ENCODE data around the gene RAB3D. TPM values are rescaled to one million over a fixed set of nuclear protein-coding genes. Genes with fewer than 3 reads are reported as not detected.
"Not testable (repeated sequence)": the region's sequence is repeated elsewhere in the genome, so short reads cannot be mapped to it uniquely, and the experiment has no call there.

RAB3D gene, protein sequence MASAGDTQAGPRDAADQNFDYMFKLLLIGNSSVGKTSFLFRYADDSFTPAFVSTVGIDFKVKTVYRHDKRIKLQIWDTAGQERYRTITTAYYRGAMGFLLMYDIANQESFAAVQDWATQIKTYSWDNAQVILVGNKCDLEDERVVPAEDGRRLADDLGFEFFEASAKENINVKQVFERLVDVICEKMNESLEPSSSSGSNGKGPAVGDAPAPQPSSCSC
- 9.2 TPM for polyA plus RNA-seq (2013, experiment 1 of 4)
- polyA plus RNA-seq (2013, experiment 2 of 4): 8.0 TPM
- polyA plus RNA-seq (2013, experiment 3 of 4): 3.5 TPM
- 4.3 TPM for polyA plus RNA-seq (2013, experiment 4 of 4)

DNA sequence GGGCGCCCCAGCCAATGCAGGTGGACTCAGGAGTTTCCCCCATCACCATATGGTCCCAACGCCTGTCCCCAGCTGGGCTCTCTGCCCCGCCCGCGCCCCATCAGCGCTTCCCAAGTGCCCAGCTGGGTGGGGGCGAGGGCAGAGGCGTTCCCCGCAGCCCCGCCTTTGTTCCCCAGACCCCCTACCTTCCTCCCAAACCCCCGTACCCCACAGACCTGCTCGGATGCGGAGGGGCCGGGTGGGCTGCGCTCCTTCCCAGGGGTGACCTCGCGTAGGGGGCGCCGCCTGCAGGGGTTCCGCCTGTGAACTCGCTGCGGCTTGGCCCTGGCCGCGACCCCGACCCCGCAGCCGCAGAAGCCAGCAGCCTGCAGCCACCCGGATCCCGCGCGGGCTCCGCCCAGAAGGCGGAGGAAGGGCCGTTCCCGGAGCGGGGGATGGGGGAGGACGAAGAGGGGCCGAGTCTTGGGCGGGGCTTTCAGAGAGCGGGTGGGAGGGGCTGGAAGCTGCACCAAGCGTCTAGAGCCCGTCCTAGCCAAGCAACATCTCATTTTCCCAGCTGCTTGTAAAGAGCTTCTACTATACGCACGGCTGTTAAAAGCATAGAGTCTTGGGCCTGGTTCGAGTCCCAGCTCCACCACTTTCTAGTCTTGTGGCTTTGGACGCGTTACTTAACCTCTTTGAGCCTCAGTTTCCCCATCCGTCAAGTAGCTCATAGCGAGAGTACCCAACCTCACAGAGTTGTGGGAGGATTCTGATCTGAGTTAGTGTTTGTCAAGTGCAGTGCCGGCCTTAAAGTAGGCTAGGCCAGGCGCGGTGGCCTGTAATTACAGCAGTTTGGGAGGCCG, at the start of gene RAB3D:
TSS of gene RAB3D (minus strand) at position 404 of the 845 bp plus-strand sequence. CDS start 2,258 bp downstream, outside the sequence.
- peaks cover 2% of the 10 kb centered on the region for H3K36me3 ChIP-seq (ENCODE audit: control insufficient read depth, insufficient read depth, low read length)
- no peaks in the 10 kb centered on the region for H3K9me3 ChIP-seq (ENCODE audit: control insufficient read depth, low read length)
- WGBS, 2 experiments: 11 to 12% methylated on average over 53 of the region's 53 CpGs
- H3K4me1 ChIP-seq (ENCODE audit: control insufficient read depth, insufficient read depth, low read length): no peaks in the 10 kb centered on the region
- peak within 1 kb of the TSS; percentile 57 for H3K4me3 ChIP-seq (ENCODE audit: insufficient read depth, low read depth, low read length)
- peaks cover 11% of the 10 kb centered on the region for H3K27me3 ChIP-seq (ENCODE audit: control insufficient read depth, insufficient read depth, low read length, poor library complexity, severe bottlenecking)
- H3K27ac ChIP-seq (ENCODE audit: insufficient read depth, low read depth, low read length, poor library complexity, severe bottlenecking): no peak within 1 kb of the TSS

DNA sequence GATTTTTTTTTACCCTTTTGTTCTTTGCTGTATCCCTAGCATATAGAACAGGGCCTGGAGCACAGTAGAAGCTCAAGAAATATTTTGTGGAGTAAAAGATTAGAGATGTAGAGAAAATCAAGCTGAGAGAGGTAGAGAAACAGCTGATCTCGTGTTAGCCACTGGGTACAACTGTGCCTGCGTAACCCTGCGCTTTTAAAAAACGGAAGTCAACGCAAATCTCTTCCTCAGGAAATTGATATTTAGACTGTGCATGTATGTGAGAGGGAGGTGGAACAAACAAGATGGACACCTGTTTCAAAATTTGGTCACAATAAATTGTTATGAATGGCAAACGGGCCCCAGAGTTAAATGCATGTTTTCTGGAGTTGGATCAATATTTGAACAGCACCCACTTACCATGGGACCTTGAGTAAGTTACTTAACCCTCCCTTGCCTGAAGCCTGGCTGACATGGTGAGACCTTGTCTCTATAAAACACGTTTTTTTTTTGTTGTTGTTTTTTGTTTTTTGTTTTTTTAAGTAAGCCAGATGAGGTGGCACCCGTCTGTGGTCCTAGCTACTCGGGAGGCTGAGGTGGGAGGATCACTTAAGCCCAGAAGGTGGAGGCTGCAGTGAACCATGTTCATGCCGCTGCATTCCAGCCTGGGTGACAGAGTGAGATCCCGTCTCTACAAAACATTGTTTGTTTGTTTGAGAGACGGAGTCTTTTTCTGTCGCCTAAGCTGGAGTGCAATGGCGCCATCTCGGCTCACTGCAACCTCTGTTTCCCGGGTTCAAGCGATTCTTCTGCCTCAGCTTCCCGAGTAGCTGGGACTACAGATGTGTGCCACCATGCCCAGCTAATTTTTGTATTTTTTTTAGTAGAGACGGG, 47.9 kb upstream of the RAB3D start:
- Histone ChIP-seq H3K36me3 (ENCODE audit: control insufficient read depth, insufficient read depth, low read length) (no peaks in the 10 kb centered on the region), H3K4me1 (ENCODE audit: control insufficient read depth, insufficient read depth, low read length) (peaks cover 7% of the 10 kb centered on the region), H3K27ac (ENCODE audit: insufficient read depth, low read depth, low read length, poor library complexity, severe bottlenecking) (no peak overlapping the region), H3K4me3 (ENCODE audit: insufficient read depth, low read depth, low read length) (no peak overlapping the region), H3K9me3 (ENCODE audit: control insufficient read depth, low read length) (no peaks in the 10 kb centered on the region), H3K27me3 (ENCODE audit: control insufficient read depth, insufficient read depth, low read length, poor library complexity, severe bottlenecking) (peaks cover 20% of the 10 kb centered on the region)
- WGBS, 2 experiments: 90% methylated on average over 19 of the region's 19 CpGs

DNA sequence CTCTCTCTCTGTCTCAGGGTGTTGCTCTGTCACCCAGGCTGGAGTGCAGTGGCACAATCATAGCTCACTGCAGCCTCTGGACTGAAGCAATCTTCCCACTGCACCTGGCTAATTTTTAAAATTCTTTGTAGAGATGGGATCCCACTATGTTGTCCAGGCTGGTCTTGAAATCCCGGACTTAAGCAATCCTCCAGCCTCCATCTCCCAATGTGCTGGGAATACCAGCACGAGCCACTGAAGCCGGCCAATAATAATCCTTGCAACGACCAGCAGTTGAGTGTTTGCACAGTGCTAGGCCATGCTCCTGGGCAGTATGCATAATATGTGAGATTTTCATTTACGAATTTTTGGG, 45.3 kb upstream of the RAB3D start:
- peaks cover 7% of the 10 kb centered on the region for H3K4me1 ChIP-seq (ENCODE audit: control insufficient read depth, insufficient read depth, low read length)
- H3K27ac ChIP-seq (ENCODE audit: insufficient read depth, low read depth, low read length, poor library complexity, severe bottlenecking): no peak overlapping the region
- H3K9me3 ChIP-seq (ENCODE audit: control insufficient read depth, low read length): no peaks in the 10 kb centered on the region
- no peak overlapping the region for H3K4me3 ChIP-seq (ENCODE audit: insufficient read depth, low read depth, low read length)
- H3K27me3 ChIP-seq (ENCODE audit: control insufficient read depth, insufficient read depth, low read length, poor library complexity, severe bottlenecking): peaks cover 27% of the 10 kb centered on the region
- H3K36me3 ChIP-seq (ENCODE audit: control insufficient read depth, insufficient read depth, low read length): no peaks in the 10 kb centered on the region
- 91 to 95% methylated on average over 5 of the region's 5 CpGs for WGBS, 2 experiments

- WGBS, 2 experiments: 1% methylated on average over 9 of the region's 9 CpGs
- Histone ChIP-seq H3K36me3 (ENCODE audit: control insufficient read depth, insufficient read depth, low read length) (no peaks in the 10 kb centered on the region), H3K4me3 (ENCODE audit: insufficient read depth, low read depth, low read length) (peak overlapping the region; percentile 44), H3K27me3 (ENCODE audit: control insufficient read depth, insufficient read depth, low read length, poor library complexity, severe bottlenecking) (peaks cover 27% of the 10 kb centered on the region), H3K9me3 (ENCODE audit: control insufficient read depth, low read length) (no peaks in the 10 kb centered on the region), H3K27ac (ENCODE audit: insufficient read depth, low read depth, low read length, poor library complexity, severe bottlenecking) (no peak overlapping the region), H3K4me1 (ENCODE audit: control insufficient read depth, insufficient read depth, low read length) (peaks cover 7% of the 10 kb centered on the region)
Observed at GRCh38 chr19:11383706-11384048, 44.2 kb upstream of the RAB3D start.

GRCh38 chr19:11382898-11383705, 43.6 kb upstream of the RAB3D start:
- 1% methylated on average over 65 of the region's 65 CpGs for WGBS, 2 experiments
- H3K36me3 ChIP-seq (ENCODE audit: control insufficient read depth, insufficient read depth, low read length): no peaks in the 10 kb centered on the region
- H3K9me3 ChIP-seq (ENCODE audit: control insufficient read depth, low read length): no peaks in the 10 kb centered on the region
- H3K27ac ChIP-seq (ENCODE audit: insufficient read depth, low read depth, low read length, poor library complexity, severe bottlenecking): no peak overlapping the region
- peaks cover 7% of the 10 kb centered on the region for H3K4me1 ChIP-seq (ENCODE audit: control insufficient read depth, insufficient read depth, low read length)
- peak overlapping the region; percentile 44 for H3K4me3 ChIP-seq (ENCODE audit: insufficient read depth, low read depth, low read length)
- peaks cover 27% of the 10 kb centered on the region for H3K27me3 ChIP-seq (ENCODE audit: control insufficient read depth, insufficient read depth, low read length, poor library complexity, severe bottlenecking)

DNA sequence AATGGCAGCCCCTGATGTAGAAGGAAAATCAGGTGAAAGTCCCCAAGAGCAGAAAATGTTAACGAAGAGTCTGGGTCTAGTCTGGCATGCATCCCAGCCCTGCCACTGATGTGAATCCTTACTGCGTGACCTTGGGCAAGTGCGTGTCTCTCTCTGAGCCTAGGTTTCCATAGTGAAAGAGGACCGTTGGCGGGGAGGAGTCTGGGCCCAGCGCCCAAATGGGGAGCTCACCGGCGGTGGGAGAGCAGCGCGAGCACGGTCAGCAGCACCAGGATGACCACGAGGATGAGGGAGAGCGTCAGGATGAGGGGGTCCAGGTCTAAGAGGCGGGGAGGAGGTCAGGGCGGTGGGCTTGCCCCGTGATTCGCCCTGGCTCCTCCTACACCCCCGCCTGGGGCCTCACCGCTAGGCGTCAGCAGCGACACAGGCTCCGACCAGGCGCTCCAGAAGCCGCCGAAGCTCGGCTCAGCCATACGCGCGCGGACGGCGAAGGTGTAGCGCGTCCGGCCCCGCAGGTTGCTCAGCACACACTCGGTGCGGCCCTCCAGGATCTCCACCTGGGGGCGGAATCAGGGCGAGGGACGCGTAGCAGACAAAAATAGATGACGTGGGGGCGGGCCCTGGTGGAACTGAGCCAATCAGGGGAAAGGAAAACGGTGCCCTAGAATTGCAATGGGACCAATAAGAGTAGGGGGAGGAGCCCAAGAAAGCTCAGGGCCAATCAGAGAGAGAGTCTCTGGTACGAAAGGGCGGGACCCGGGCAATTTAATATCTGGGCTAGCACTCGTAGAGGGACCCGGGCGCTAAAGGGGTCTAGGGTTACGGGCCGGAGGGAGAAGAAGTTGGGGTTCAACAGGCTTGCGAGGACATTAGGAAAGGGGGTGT, 41.4 kb upstream of the RAB3D start:
- Histone ChIP-seq H3K9me3 (ENCODE audit: control insufficient read depth, low read length) (no peaks in the 10 kb centered on the region), H3K4me1 (ENCODE audit: control insufficient read depth, insufficient read depth, low read length) (peaks cover 7% of the 10 kb centered on the region), H3K4me3 (ENCODE audit: insufficient read depth, low read depth, low read length) (peak overlapping the region; percentile 39), H3K27me3 (ENCODE audit: control insufficient read depth, insufficient read depth, low read length, poor library complexity, severe bottlenecking) (peaks cover 27% of the 10 kb centered on the region), H3K27ac (ENCODE audit: insufficient read depth, low read depth, low read length, poor library complexity, severe bottlenecking) (peak overlapping the region; percentile 62), H3K36me3 (ENCODE audit: control insufficient read depth, insufficient read depth, low read length) (no peaks in the 10 kb centered on the region)
- 3% methylated on average over 54 of the region's 54 CpGs for WGBS, 2 experiments

- Histone ChIP-seq H3K27me3 (ENCODE audit: control insufficient read depth, insufficient read depth, low read length, poor library complexity, severe bottlenecking) (peaks cover 27% of the 10 kb centered on the region), H3K4me3 (ENCODE audit: insufficient read depth, low read depth, low read length) (no peak overlapping the region), H3K36me3 (ENCODE audit: control insufficient read depth, insufficient read depth, low read length) (no peaks in the 10 kb centered on the region), H3K4me1 (ENCODE audit: control insufficient read depth, insufficient read depth, low read length) (peaks cover 12% of the 10 kb centered on the region), H3K27ac (ENCODE audit: insufficient read depth, low read depth, low read length, poor library complexity, severe bottlenecking) (no peak overlapping the region), H3K9me3 (ENCODE audit: control insufficient read depth, low read length) (no peaks in the 10 kb centered on the region)
- WGBS, 2 experiments: 92 to 93% methylated on average over 7 of the region's 7 CpGs
Observed at GRCh38 chr19:11379857-11380350, 40.4 kb upstream of the RAB3D start.

GRCh38 chr19:11379269-11379845, 39.9 kb upstream of the RAB3D start:
- Histone ChIP-seq H3K4me1 (ENCODE audit: control insufficient read depth, insufficient read depth, low read length) (peaks cover 12% of the 10 kb centered on the region), H3K27me3 (ENCODE audit: control insufficient read depth, insufficient read depth, low read length, poor library complexity, severe bottlenecking) (peaks cover 27% of the 10 kb centered on the region)
- not testable (repeated sequence) for H3K4me3 ChIP-seq (ENCODE audit: insufficient read depth, low read depth, low read length); H3K27ac ChIP-seq (ENCODE audit: insufficient read depth, low read depth, low read length, poor library complexity, severe bottlenecking); H3K36me3 ChIP-seq (ENCODE audit: control insufficient read depth, insufficient read depth, low read length); H3K9me3 ChIP-seq (ENCODE audit: control insufficient read depth, low read length)
- 92% methylated on average over 14 of the region's 14 CpGs for WGBS, 2 experiments
